CD4-positive, CD25-positive, alpha-beta regulatory T cell (primary cell): Measurements from ENCODE around the gene MYO9B. TPM values are rescaled to one million over a fixed set of nuclear protein-coding genes. Genes with fewer than 3 reads are reported as not detected.

Experiments used
- ATAC-seq, 2 donors: fragments of 150-1000 bp; cut with Tn5 transposase; one replicate each; pipeline ENCODE4 v1.10.0; 2021; ENCODE audit warnings: low read depth in 2 of 2, moderate number of reproducible peaks in 2 of 2, moderate library complexity in 1 of 2
- DNase-seq, 3 donors: peaks; one replicate each; pipeline versions ENCODE4 v3.0.0 to v3.0.0-alpha.2; 2012 to 2022; ENCODE audit warnings: mixed read lengths in 1 of 3
- H3K27ac ChIP-seq: one replicate; pipeline ENCODE4 v1.7.0; 2013; ENCODE audit warnings: mild to moderate bottlenecking, low read length; ENCODE audit not compliant: insufficient read depth, poor library complexity, severe bottlenecking
- H3K27me3 ChIP-seq: one replicate; pipeline ENCODE4 v1.7.0; 2013; ENCODE audit warnings: low read length; ENCODE audit not compliant: control insufficient read depth, insufficient read depth
- H3K36me3 ChIP-seq: one replicate; pipeline ENCODE4 v1.7.0; 2013; ENCODE audit warnings: mild to moderate bottlenecking, low read length, moderate library complexity; ENCODE audit not compliant: control insufficient read depth, insufficient read depth
- H3K4me1 ChIP-seq: 2 replicates; pipeline ENCODE4 v1.7.0; 2013; ENCODE audit warnings: mild to moderate bottlenecking, low read length; ENCODE audit not compliant: insufficient read depth, control insufficient read depth, poor library complexity, severe bottlenecking
- H3K4me3 ChIP-seq: one replicate; pipeline ENCODE4 v1.7.0; 2013; ENCODE audit warnings: low read depth, mild to moderate bottlenecking, low read length, moderate library complexity
- H3K9me3 ChIP-seq, 2 experiments: 1 replicate in 1 of 2; 2 replicates in 1 of 2; pipeline ENCODE4 v1.7.0; 2013; ENCODE audit warnings: low read length in 2 of 2, mild to moderate bottlenecking in 1 of 2, moderate library complexity in 1 of 2; ENCODE audit not compliant: control insufficient read depth in 2 of 2
- H3K27ac Mint-ChIP-seq, 3 donors: one replicate each; pipeline ENCODE4 v1.8.0; 2020 to 2022; ENCODE audit warnings: mild to moderate bottlenecking in 3 of 3, mixed read lengths in 3 of 3, moderate library complexity in 2 of 3
- H3K27me3 Mint-ChIP-seq: one replicate; pipeline ENCODE4 v1.8.0; 2022; ENCODE audit warnings: mild to moderate bottlenecking, mixed read lengths
- H3K36me3 Mint-ChIP-seq: one replicate; pipeline ENCODE4 v1.8.0; 2020; ENCODE audit warnings: mixed read lengths
- H3K4me1 Mint-ChIP-seq, 4 donors: one replicate each; pipeline ENCODE4 v1.8.0; 2020 to 2022; ENCODE audit warnings: mixed read lengths in 4 of 4, mild to moderate bottlenecking in 1 of 4
- H3K4me3 Mint-ChIP-seq, 4 donors: one replicate each; pipeline ENCODE4 v1.8.0; 2020 to 2022; ENCODE audit warnings: mild to moderate bottlenecking in 4 of 4, mixed read lengths in 4 of 4, moderate library complexity in 3 of 4
- H3K9me3 Mint-ChIP-seq, 7 donors: one replicate each; pipeline ENCODE4 v1.8.0; 2020 to 2022; ENCODE audit warnings: mixed read lengths in 7 of 7, mild to moderate bottlenecking in 3 of 7, moderate library complexity in 2 of 7
- polyA plus RNA-seq, 4 donors: library from polyadenylated mRNA; unstranded; fragments of 300-500 nt; fragmentation: Illumina TruSeq; gene quantifications; one replicate each; pipeline ENCODE4 v1.2.3, GENCODE V29; 2021
- total RNA-seq: library from RNA; stranded (reverse); gene quantifications from one replicate; pipeline ENCODE4 v1.2.3, GENCODE V29; 2022

The MYO9B gene
- total and polyA plus RNA-seq, 5 donors from 2014 or later = 3.4 to 252 (median 6.1) TPM

DNA sequence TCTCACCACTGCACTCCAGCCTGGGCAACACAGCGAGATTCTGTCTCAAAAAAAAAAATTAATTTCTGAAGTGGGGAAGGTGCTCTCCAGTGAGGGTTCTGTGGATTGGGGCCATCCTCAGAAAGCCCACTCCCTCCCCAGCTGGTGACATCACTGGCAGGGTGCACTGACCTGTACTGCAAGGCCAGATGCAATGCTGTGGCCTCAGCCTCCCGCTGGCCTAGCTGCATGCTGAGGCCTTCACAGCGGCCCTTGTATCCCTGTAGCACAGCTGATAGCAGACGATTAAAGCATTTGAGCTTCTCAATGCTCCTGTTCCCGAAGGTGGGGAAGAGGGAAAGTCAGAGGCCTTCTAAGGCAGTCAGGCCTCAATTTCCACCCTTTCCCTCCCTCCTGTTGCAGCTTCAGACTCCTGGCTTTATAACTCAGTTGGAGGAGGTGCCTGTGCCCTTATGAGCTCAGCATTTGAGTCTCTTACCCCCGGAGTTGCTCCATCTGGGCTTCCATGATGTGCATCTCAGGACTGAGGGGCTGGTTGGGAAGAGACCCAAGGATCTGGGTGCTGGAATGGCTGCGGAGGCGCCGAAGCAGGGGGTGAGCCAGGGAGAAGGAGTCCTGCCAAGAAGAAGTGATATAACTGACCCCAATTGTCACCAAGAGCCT lies 183.7 kb downstream of the MYO9B start:
- peaks cover 15% of the 10 kb centered on the region for H3K27me3 Mint-ChIP-seq
- H3K4me1 Mint-ChIP-seq = peaks cover 0 to 8% (median 5%) of the 10 kb centered on the region in 4 donors
- Histone ChIP-seq H3K4me3 (no peak overlapping the region), H3K4me1 (no peaks in the 10 kb centered on the region), H3K27me3 (no peaks in the 10 kb centered on the region), H3K36me3 (no peaks in the 10 kb centered on the region), H3K27ac (no peak overlapping the region), H3K9me3 (no peaks in the 10 kb centered on the region)
- no peak overlapping the region for H3K4me3 Mint-ChIP-seq
- ATAC-seq (no peak), DNase-seq (no peak)
- H3K9me3 Mint-ChIP-seq = no peaks in the 10 kb centered on the region
- H3K36me3 Mint-ChIP-seq = no peaks in the 10 kb centered on the region
- no peak overlapping the region for H3K27ac Mint-ChIP-seq

DNA sequence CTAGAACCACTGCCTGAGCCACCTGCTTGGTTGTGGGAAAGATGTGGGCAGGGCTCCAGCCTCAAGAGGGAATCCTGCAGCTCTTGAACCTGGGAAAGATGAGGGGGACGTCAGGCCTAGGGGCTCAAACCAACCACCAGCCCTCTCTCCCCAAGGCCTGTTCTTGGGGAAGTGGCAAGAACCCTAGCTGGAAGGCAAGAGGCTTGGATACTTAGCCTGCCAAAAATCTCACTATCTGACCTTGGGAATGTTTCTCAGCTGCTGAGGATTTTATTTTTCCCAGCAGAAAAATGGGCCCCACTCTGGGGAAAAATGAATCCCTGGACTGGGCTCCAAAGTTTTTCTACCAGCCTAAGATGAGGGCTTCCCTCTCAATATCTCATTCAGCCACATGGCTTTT lies 184.4 kb downstream of the MYO9B start:
- no peak overlapping the region for H3K27ac Mint-ChIP-seq
- Histone ChIP-seq H3K9me3 (no peaks in the 10 kb centered on the region), H3K27ac (no peak overlapping the region), H3K4me1 (peaks cover 5% of the 10 kb centered on the region), H3K4me3 (no peak overlapping the region), H3K27me3 (no peaks in the 10 kb centered on the region), H3K36me3 (no peaks in the 10 kb centered on the region)
- no peak overlapping the region for H3K4me3 Mint-ChIP-seq
- no peaks in the 10 kb centered on the region for H3K9me3 Mint-ChIP-seq
- H3K36me3 Mint-ChIP-seq = no peaks in the 10 kb centered on the region
- no peak for ATAC-seq
- H3K4me1 Mint-ChIP-seq = peaks cover 0 to 14% (median 8%) of the 10 kb centered on the region in 4 donors
- H3K27me3 Mint-ChIP-seq = peaks cover 15% of the 10 kb centered on the region
- DNase-seq = no peak

DNA sequence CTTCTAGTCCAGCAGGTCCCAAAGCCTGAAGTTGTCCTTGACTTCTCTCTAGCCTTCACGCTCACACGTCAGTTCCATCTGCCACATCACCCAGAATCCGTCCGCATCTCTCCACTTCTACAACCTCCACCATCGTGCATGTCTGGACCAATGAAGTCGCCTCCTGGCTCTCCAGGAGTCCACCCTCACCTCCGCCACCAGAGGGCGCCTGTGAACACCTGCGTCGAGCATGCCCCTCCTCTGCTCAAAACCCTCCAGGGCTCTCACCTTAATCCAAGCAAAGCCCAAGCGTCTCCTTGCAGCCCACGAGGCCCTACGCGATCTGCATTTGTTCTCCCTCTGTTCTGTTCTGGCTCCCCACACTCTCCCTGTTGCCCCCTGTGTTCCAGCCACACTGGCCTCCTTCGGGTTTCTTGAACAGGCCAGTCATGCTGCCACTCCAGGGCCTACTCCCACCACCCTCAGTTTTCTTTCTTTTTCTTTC lies 185.3 kb downstream of the MYO9B start:
- H3K27me3 ChIP-seq = no peaks in the 10 kb centered on the region
- no peak overlapping the region for H3K27ac ChIP-seq
- no peak overlapping the region for H3K4me3 ChIP-seq
- H3K27me3 Mint-ChIP-seq = peaks cover 11% of the 10 kb centered on the region
- H3K4me3 Mint-ChIP-seq = peak overlapping the region in 1 of 4 donors; percentile 22
- peak; percentile 96 to 98 for ATAC-seq
- H3K4me1 ChIP-seq = peaks cover 8% of the 10 kb centered on the region
- no peaks in the 10 kb centered on the region for H3K9me3 ChIP-seq
- H3K9me3 Mint-ChIP-seq = no peaks in the 10 kb centered on the region
- H3K27ac Mint-ChIP-seq = peak overlapping the region in 1 of 3 donors; percentile 8
- peak; percentile 77 to 91 (median 87) for DNase-seq
- peaks cover 0 to 16% (median 8%) of the 10 kb centered on the region in 4 donors for H3K4me1 Mint-ChIP-seq
- no peaks in the 10 kb centered on the region for H3K36me3 ChIP-seq
- H3K36me3 Mint-ChIP-seq = no peaks in the 10 kb centered on the region

DNA sequence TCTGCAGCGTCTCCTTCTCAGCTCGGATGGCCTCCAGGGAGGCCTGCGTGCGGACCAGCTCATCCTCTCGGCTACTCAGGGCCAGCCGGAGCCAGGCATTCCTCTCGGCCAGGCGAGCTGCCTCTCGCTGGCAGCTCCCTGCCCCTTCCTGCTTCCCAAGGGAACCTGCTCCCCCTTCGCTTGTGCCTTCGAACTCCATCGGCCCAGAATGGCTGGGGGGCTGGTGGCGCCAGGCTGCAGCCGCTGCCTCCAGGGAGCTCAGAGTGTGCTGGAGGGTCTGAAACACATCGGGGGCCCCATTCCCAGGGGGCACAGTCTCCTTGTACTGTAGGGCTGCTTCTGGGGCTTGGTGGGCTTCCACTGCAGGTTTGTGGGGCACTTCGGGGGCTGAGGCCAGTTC lies 187.0 kb downstream of the MYO9B start:
- H3K27ac Mint-ChIP-seq = peak overlapping the region in 1 of 3 donors; percentile 20

More for the DNA sequence above, 187.0 kb downstream of the MYO9B start:
- peaks cover 16% of the 10 kb centered on the region for H3K27me3 Mint-ChIP-seq
- DNase-seq = no peak
- H3K9me3 Mint-ChIP-seq = no peaks in the 10 kb centered on the region
- no peaks in the 10 kb centered on the region for H3K36me3 Mint-ChIP-seq
- ATAC-seq = no peak
- no peak overlapping the region for H3K4me3 Mint-ChIP-seq
- no peaks in the 10 kb centered on the region for H3K27me3 ChIP-seq
- H3K4me3 ChIP-seq = no peak overlapping the region
- H3K27ac ChIP-seq = no peak overlapping the region
- H3K4me1 ChIP-seq = peaks cover 15% of the 10 kb centered on the region
- H3K4me1 Mint-ChIP-seq = peaks cover 6 to 29% (median 16%) of the 10 kb centered on the region in 4 donors
- no peaks in the 10 kb centered on the region for H3K9me3 ChIP-seq
- H3K36me3 ChIP-seq = no peaks in the 10 kb centered on the region

Other genes starting within 250 kb of the MYO9B start
- gene SIN3B, start 246.4 kb upstream of the MYO9B start, total RNA-seq = 82.3 TPM
- gene SIN3B, start 246.4 kb upstream of the MYO9B start, polyA plus RNA-seq = 1 to 10 TPM; 2.2 to 5.2 (median 3.8) TPM
- 0.10 TPM for gene F2RL3, start 186.8 kb upstream of the MYO9B start, total RNA-seq
- gene F2RL3, start 186.8 kb upstream of the MYO9B start, polyA plus RNA-seq = not detected
- 2.3 TPM for gene CPAMD8, start 49.0 kb upstream of the MYO9B start, total RNA-seq
- gene CPAMD8, start 49.0 kb upstream of the MYO9B start, polyA plus RNA-seq = under 1 TPM in 3 of 4 donors, not detected in 1; 0.03 to 0.65 (median 0.06) TPM
- 26.9 TPM for gene HAUS8, start 325 bp upstream of the MYO9B start, total RNA-seq
- 10 to 100 TPM; 11.0 to 12.7 (median 11.1) TPM for gene HAUS8, start 325 bp upstream of the MYO9B start, polyA plus RNA-seq
- gene USE1, start 139.6 kb downstream of the MYO9B start, total RNA-seq = 27.1 TPM
- 10 to 100 TPM; 43.9 to 53.7 (median 50.1) TPM for gene USE1, start 139.6 kb downstream of the MYO9B start, polyA plus RNA-seq
- gene OCEL1, start 150.4 kb downstream of the MYO9B start, total RNA-seq = 23.3 TPM
- gene OCEL1, start 150.4 kb downstream of the MYO9B start, polyA plus RNA-seq = 10 to 100 TPM; 34.0 to 51.0 (median 47.1) TPM
- gene NR2F6, start 170.1 kb downstream of the MYO9B start, total RNA-seq = 0.52 TPM
- 1 to 10 TPM in 2 of 4 donors, under 1 TPM in 2; 0.81 to 3.2 (median 1.5) TPM for gene NR2F6, start 170.1 kb downstream of the MYO9B start, polyA plus RNA-seq
- gene USHBP1, start 189.0 kb downstream of the MYO9B start, total RNA-seq = not detected
- not detected for gene USHBP1, start 189.0 kb downstream of the MYO9B start, polyA plus RNA-seq
- 82.3 TPM for gene BABAM1, start 191.7 kb downstream of the MYO9B start, total RNA-seq
- gene BABAM1, start 191.7 kb downstream of the MYO9B start, polyA plus RNA-seq = 100 to 1,000 TPM; 111 to 140 (median 124) TPM
- gene ANKLE1, start 206.1 kb downstream of the MYO9B start, total RNA-seq = 1.8 TPM
- 1 to 10 TPM in 2 of 4 donors, under 1 TPM in 2; 0.15 to 1.0 (median 0.96) TPM for gene ANKLE1, start 206.1 kb downstream of the MYO9B start, polyA plus RNA-seq
- gene ABHD8, start 227.6 kb downstream of the MYO9B start, total RNA-seq = 5.1 TPM
- gene ABHD8, start 227.6 kb downstream of the MYO9B start, polyA plus RNA-seq = 1 to 10 TPM; 5.6 to 8.7 (median 6.4) TPM
- 37.1 TPM for gene MRPL34, start 230.1 kb downstream of the MYO9B start, total RNA-seq
- gene MRPL34, start 230.1 kb downstream of the MYO9B start, polyA plus RNA-seq = 100 to 1,000 TPM; 223 to 248 (median 236) TPM
- gene DDA1, start 233.8 kb downstream of the MYO9B start, total RNA-seq = 43.8 TPM
- 10 to 100 TPM; 26.7 to 38.6 (median 32.0) TPM for gene DDA1, start 233.8 kb downstream of the MYO9B start, polyA plus RNA-seq